Measurements from ENCODE around the gene PTPN7.

PTPN7 gene

GRCh38 chr1:202189918-202190715, 29.7 kb upstream of the PTPN7 start:
- Histone ChIP-seq H3K9ac (ENCODE audit: low read length) (no peak overlapping the region), H3K36me3 (ENCODE audit: insufficient read depth, low read length) (no peaks in the 10 kb centered on the region), H3K79me2 (ENCODE audit: insufficient read depth, low read length) (no peaks in the 10 kb centered on the region), H3F3A (ENCODE audit: insufficient read depth, low read length) (no peaks in the 10 kb centered on the region), H4K20me1 (ENCODE audit: insufficient read depth, low read length) (no peaks in the 10 kb centered on the region), H3K9me3 (ENCODE audit: low read length) (no peaks in the 10 kb centered on the region), H3K27ac (ENCODE audit: low read depth, low read length, poor library complexity, severe bottlenecking) (no peak overlapping the region), H3K27me3 (ENCODE audit: insufficient read depth, low read length) (no peaks in the 10 kb centered on the region), H3K4me1 (ENCODE audit: insufficient read depth, low read length, severe bottlenecking) (no peaks in the 10 kb centered on the region), H2AFZ (ENCODE audit: low read length) (no peak overlapping the region), H3K4me3 (ENCODE audit: low read depth, low read length, poor library complexity, severe bottlenecking) (no peak overlapping the region), H3K9me2 (ENCODE audit: low read depth, low read length) (no peaks in the 10 kb centered on the region), H3K4me2 (ENCODE audit: low read length) (no peak overlapping the region)
- TF ChIP-seq CTCF (IDR thresholded peaks at IDR 0.05; ENCODE audit: low read length) (no peak), EZH2 (IDR thresholded peaks at IDR 0.05; ENCODE audit: borderline replicate concordance, low read length) (no peak)

DNA sequence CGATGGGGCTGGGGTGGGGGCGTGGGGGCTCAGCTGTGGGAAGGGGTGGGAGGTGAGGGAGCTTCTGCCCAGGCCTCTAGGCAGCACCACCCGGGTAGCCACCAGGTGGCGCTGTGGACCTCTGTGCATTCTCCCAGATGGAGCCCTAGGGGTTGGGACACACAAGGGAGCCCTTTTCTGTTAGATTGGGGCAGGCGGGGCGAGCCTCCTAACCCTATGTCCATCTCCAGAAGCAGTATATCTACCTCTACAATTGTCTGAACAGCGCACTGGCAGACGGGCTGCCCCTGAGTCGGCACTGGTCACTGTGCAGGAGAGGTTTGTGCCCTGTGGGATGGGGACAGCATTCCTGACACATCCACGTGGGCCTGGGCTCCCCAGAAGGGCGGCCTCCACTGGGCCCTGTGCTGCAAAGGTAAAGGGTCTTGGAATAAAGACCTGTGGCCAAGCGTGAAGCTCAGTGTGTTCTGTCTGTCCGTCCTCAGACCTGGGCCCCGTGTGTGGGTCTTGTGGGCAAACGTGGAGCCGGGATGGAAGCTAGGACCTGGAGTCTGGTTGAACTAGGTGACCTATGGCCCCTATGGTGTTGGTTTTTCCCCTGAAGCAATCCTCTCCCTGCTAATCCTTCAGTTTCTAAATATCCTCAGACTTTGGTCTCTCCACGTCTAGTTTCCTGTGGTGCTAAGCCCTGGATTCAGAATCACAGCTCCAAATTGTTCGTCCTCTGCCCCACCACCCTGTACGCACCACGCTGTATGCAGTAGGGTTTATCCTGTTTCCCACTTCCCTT, 28.8 kb upstream of the PTPN7 start:
- Histone ChIP-seq H3K4me1 (ENCODE audit: insufficient read depth, low read length, severe bottlenecking) (no peaks in the 10 kb centered on the region), H3K36me3 (ENCODE audit: insufficient read depth, low read length) (no peaks in the 10 kb centered on the region), H3F3A (ENCODE audit: insufficient read depth, low read length) (no peaks in the 10 kb centered on the region), H2AFZ (ENCODE audit: low read length) (no peak overlapping the region), H4K20me1 (ENCODE audit: insufficient read depth, low read length) (no peaks in the 10 kb centered on the region), H3K9me2 (ENCODE audit: low read depth, low read length) (no peaks in the 10 kb centered on the region), H3K9me3 (ENCODE audit: low read length) (no peaks in the 10 kb centered on the region), H3K27ac (ENCODE audit: low read depth, low read length, poor library complexity, severe bottlenecking) (no peak overlapping the region), H3K79me2 (ENCODE audit: insufficient read depth, low read length) (no peaks in the 10 kb centered on the region), H3K4me2 (ENCODE audit: low read length) (no peak overlapping the region), H3K27me3 (ENCODE audit: insufficient read depth, low read length) (no peaks in the 10 kb centered on the region), H3K4me3 (ENCODE audit: low read depth, low read length, poor library complexity, severe bottlenecking) (no peak overlapping the region), H3K9ac (ENCODE audit: low read length) (no peak overlapping the region)
- peak; percentile 53 for TF ChIP-seq CTCF (IDR thresholded peaks at IDR 0.05; ENCODE audit: low read length)
- no peak for TF ChIP-seq EZH2 (IDR thresholded peaks at IDR 0.05; ENCODE audit: borderline replicate concordance, low read length)

GRCh38 chr1:202187697-202188407, 27.4 kb upstream of the PTPN7 start:
- no peaks in the 10 kb centered on the region for H3F3A ChIP-seq (ENCODE audit: insufficient read depth, low read length)

More at GRCh38 chr1:202187697-202188407, 27.4 kb upstream of the PTPN7 start:
- Histone ChIP-seq H3K79me2 (ENCODE audit: insufficient read depth, low read length) (no peaks in the 10 kb centered on the region), H3K4me1 (ENCODE audit: insufficient read depth, low read length, severe bottlenecking) (no peaks in the 10 kb centered on the region), H3K9me2 (ENCODE audit: low read depth, low read length) (no peaks in the 10 kb centered on the region), H3K9ac (ENCODE audit: low read length) (no peak overlapping the region), H3K4me3 (ENCODE audit: low read depth, low read length, poor library complexity, severe bottlenecking) (no peak overlapping the region), H3K36me3 (ENCODE audit: insufficient read depth, low read length) (no peaks in the 10 kb centered on the region), H3K27ac (ENCODE audit: low read depth, low read length, poor library complexity, severe bottlenecking) (no peak overlapping the region), H3K27me3 (ENCODE audit: insufficient read depth, low read length) (no peaks in the 10 kb centered on the region), H4K20me1 (ENCODE audit: insufficient read depth, low read length) (no peaks in the 10 kb centered on the region), H2AFZ (ENCODE audit: low read length) (no peak overlapping the region), H3K4me2 (ENCODE audit: low read length) (no peak overlapping the region), H3K9me3 (ENCODE audit: low read length) (no peaks in the 10 kb centered on the region)
- TF ChIP-seq EZH2 (IDR thresholded peaks at IDR 0.05; ENCODE audit: borderline replicate concordance, low read length) (no peak), CTCF (IDR thresholded peaks at IDR 0.05; ENCODE audit: low read length) (no peak)
